T-helper 2 cell treated with Interferon-gamma antibody and Interleukin-4, amounts not matched to agents 100 ng/mL and 5 ng/mL, for 36 hours (primary cell): ENCODE data around the gene PLB1. TPM values are rescaled to one million over a fixed set of nuclear protein-coding genes. Genes with fewer than 3 reads are reported as not detected.

ENCODE experiments used
- intact Hi-C: fragments of 100-400 bp; cut with micrococcal nuclease; formaldehyde crosslinking; loops from one replicate; pipeline ENCODE4 v1.15.1; 2023
- total RNA-seq: library from RNA; stranded (reverse); gene quantifications from 2 replicates; pipeline ENCODE4 v1.2.3, GENCODE V29; 2022

PLB1 gene
- total RNA-seq, 1 donor from 2014 or later, result 2.0 TPM

- intact Hi-C loops, result no loop called here
Measured at GRCh38 chr2:28497206-28497605, 1.3 kb downstream of the PLB1 start.

GRCh38 chr2:28499282-28499681 lies 3.4 kb downstream of the PLB1 start:
- intact Hi-C loops, result no loop called here

GRCh38 chr2:28505361-28505760 lies 9.5 kb downstream of the PLB1 start:
- intact Hi-C loops, result no loop called here

- intact Hi-C loops, result no loop called here
Measured at GRCh38 chr2:28506112-28506910, 10.5 kb downstream of the PLB1 start.

- intact Hi-C loops, result no loop called here
Measured at GRCh38 chr2:28507796-28508764, 12.2 kb downstream of the PLB1 start.

- intact Hi-C loops, result no loop called here
Measured at GRCh38 chr2:28509361-28509760, 13.5 kb downstream of the PLB1 start.

GRCh38 chr2:28510184-28510583 lies 14.3 kb downstream of the PLB1 start:
- intact Hi-C loops, result no loop called here

- intact Hi-C loops, result no loop called here
Measured at GRCh38 chr2:28511871-28512606, 16.2 kb downstream of the PLB1 start.

GRCh38 chr2:28512607-28512965 lies 16.7 kb downstream of the PLB1 start:
- intact Hi-C loops, result no loop called here

GRCh38 chr2:28513097-28513496 lies 17.2 kb downstream of the PLB1 start:
- intact Hi-C loops, result no loop called here

- intact Hi-C loops, result no loop called here
Measured at GRCh38 chr2:28515176-28515751, 19.4 kb downstream of the PLB1 start.

GRCh38 chr2:28516430-28516829 lies 20.6 kb downstream of the PLB1 start:
- intact Hi-C loops, result no loop called here

- intact Hi-C loops, result no loop called here
Measured at GRCh38 chr2:28516950-28517349, 21.1 kb downstream of the PLB1 start.

GRCh38 chr2:28521663-28522062 lies 25.8 kb downstream of the PLB1 start:
- intact Hi-C loops, result no loop called here

- intact Hi-C loops, result no loop called here
Measured at GRCh38 chr2:28522481-28522880, 26.6 kb downstream of the PLB1 start.

GRCh38 chr2:28523902-28524301 lies 28.0 kb downstream of the PLB1 start:
- intact Hi-C loops, result no loop called here

- intact Hi-C loops, result no loop called here
Measured at GRCh38 chr2:28525481-28525880, 29.6 kb downstream of the PLB1 start.

GRCh38 chr2:28526527-28527132 lies 30.8 kb downstream of the PLB1 start:
- intact Hi-C loops, result no loop called here

- intact Hi-C loops, result no loop called here
Measured at GRCh38 chr2:28527196-28527595, 31.3 kb downstream of the PLB1 start.

- intact Hi-C loops, result no loop called here
Measured at GRCh38 chr2:28528206-28528605, 32.3 kb downstream of the PLB1 start.

GRCh38 chr2:28530782-28531181 lies 34.9 kb downstream of the PLB1 start:
- intact Hi-C loops, result no loop called here
